ENCODE measurements around the gene TRIM66.

DNA sequence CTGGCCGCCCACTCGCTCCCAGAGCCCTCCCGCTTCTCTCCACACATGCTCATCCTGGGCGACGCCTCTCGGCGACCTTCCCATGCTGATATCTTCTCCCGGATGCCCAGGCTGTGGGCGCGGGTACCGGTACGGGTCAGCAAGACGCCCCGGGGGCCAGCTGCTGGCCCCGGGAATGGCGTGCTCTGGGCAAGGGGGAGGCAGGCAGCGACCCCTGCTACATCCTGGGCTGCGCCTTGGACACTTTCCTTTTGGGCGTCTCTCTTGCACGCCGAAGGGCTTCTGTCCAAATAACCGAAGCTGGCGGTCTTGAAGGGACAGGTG is 48.2 kb upstream of the TRIM66 start:
- no peak for TF ChIP-seq EZH2phosphoT487 (IDR thresholded peaks at IDR 0.05; ENCODE audit: unreplicated experiment)
- TF ChIP-seq POLR2AphosphoS5 (IDR thresholded peaks at IDR 0.05; ENCODE audit: low read depth) = no peak
- no peak for TF ChIP-seq CTCF (conservative IDR thresholded peaks at IDR 0.05; ENCODE audit: low read depth in 2 of 2)
- TF ChIP-seq EZH2 (IDR thresholded peaks at IDR 0.05; ENCODE audit: low read depth, unreplicated experiment) = no peak
- no peak for TF ChIP-seq CREB1 (CRISPR knock-in tag; IDR thresholded peaks at IDR 0.05; ENCODE audit: low read depth)
- no peak for TF ChIP-seq ZNF331 (CRISPR knock-in tag; IDR thresholded peaks at IDR 0.05; ENCODE audit: low read depth)
- no peak for TF ChIP-seq ZNF462 (CRISPR knock-in tag; IDR thresholded peaks at IDR 0.05)
- TF ChIP-seq JUNB (IDR thresholded peaks at IDR 0.05; ENCODE audit: unreplicated experiment) = no peak
- no peak for TF ChIP-seq STAT1 (IDR thresholded peaks at IDR 0.05; ENCODE audit: unreplicated experiment)
- TF ChIP-seq, protein P1, sequence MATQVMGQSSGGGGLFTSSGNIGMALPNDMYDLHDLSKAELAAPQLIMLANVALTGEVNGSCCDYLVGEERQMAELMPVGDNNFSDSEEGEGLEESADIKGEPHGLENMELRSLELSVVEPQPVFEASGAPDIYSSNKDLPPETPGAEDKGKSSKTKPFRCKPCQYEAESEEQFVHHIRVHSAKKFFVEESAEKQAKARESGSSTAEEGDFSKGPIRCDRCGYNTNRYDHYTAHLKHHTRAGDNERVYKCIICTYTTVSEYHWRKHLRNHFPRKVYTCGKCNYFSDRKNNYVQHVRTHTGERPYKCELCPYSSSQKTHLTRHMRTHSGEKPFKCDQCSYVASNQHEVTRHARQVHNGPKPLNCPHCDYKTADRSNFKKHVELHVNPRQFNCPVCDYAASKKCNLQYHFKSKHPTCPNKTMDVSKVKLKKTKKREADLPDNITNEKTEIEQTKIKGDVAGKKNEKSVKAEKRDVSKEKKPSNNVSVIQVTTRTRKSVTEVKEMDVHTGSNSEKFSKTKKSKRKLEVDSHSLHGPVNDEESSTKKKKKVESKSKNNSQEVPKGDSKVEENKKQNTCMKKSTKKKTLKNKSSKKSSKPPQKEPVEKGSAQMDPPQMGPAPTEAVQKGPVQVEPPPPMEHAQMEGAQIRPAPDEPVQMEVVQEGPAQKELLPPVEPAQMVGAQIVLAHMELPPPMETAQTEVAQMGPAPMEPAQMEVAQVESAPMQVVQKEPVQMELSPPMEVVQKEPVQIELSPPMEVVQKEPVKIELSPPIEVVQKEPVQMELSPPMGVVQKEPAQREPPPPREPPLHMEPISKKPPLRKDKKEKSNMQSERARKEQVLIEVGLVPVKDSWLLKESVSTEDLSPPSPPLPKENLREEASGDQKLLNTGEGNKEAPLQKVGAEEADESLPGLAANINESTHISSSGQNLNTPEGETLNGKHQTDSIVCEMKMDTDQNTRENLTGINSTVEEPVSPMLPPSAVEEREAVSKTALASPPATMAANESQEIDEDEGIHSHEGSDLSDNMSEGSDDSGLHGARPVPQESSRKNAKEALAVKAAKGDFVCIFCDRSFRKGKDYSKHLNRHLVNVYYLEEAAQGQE (IDR thresholded peaks at IDR 0.05; ENCODE audit: unreplicated experiment) = no peak
- no peak for TF ChIP-seq ZNF114 (CRISPR knock-in tag; IDR thresholded peaks at IDR 0.05)
- TF ChIP-seq, protein P2, sequence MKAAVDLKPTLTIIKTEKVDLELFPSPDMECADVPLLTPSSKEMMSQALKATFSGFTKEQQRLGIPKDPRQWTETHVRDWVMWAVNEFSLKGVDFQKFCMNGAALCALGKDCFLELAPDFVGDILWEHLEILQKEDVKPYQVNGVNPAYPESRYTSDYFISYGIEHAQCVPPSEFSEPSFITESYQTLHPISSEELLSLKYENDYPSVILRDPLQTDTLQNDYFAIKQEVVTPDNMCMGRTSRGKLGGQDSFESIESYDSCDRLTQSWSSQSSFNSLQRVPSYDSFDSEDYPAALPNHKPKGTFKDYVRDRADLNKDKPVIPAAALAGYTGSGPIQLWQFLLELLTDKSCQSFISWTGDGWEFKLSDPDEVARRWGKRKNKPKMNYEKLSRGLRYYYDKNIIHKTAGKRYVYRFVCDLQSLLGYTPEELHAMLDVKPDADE (IDR thresholded peaks at IDR 0.05) = no peak
- TF ChIP-seq NANOG (IDR thresholded peaks at IDR 0.05; ENCODE audit: borderline replicate concordance) = no peak
